ENCODE results near the gene BCDIN3D. TPM values are rescaled to one million over a fixed set of nuclear protein-coding genes. Genes with fewer than 3 reads are reported as not detected.

Gene BCDIN3D, protein sequence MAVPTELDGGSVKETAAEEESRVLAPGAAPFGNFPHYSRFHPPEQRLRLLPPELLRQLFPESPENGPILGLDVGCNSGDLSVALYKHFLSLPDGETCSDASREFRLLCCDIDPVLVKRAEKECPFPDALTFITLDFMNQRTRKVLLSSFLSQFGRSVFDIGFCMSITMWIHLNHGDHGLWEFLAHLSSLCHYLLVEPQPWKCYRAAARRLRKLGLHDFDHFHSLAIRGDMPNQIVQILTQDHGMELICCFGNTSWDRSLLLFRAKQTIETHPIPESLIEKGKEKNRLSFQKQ
- total RNA-seq (2014; rRNA removed) (4.5 and 5.4 TPM in 2 replicates), Bru-seq, nascent RNA (percentile 72 among the genes with signal in this experiment), BruChase-seq, experiment 1, labeled RNA remaining after a 6-hour chase (percentile 69 among the genes with signal in this experiment), BruChase-seq, experiment 2, labeled RNA remaining after a 2-hour chase (percentile 87 among the genes with signal in this experiment)
- long read RNA-seq, transcript BCDIN3D-201 (2 exons, 3,253 nt), result major isoform, 17 of 31 reads
- long read RNA-seq, partial matches to known transcripts, result 0 of 31 reads
- long read RNA-seq, other reads (novel, unspliced or antisense), result 14 of 31 reads

- TF ChIP-seq, protein P1, sequence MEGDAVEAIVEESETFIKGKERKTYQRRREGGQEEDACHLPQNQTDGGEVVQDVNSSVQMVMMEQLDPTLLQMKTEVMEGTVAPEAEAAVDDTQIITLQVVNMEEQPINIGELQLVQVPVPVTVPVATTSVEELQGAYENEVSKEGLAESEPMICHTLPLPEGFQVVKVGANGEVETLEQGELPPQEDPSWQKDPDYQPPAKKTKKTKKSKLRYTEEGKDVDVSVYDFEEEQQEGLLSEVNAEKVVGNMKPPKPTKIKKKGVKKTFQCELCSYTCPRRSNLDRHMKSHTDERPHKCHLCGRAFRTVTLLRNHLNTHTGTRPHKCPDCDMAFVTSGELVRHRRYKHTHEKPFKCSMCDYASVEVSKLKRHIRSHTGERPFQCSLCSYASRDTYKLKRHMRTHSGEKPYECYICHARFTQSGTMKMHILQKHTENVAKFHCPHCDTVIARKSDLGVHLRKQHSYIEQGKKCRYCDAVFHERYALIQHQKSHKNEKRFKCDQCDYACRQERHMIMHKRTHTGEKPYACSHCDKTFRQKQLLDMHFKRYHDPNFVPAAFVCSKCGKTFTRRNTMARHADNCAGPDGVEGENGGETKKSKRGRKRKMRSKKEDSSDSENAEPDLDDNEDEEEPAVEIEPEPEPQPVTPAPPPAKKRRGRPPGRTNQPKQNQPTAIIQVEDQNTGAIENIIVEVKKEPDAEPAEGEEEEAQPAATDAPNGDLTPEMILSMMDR (conservative IDR thresholded peaks at IDR 0.05; ENCODE audit: low read depth, low read length), result no peak
- TF ChIP-seq EZH2 (IDR thresholded peaks at IDR 0.05; ENCODE audit: low read length, unreplicated experiment) (no peak), EZH2phosphoT487 (IDR thresholded peaks at IDR 0.05; ENCODE audit: borderline replicate concordance, low read length) (no peak)
- ChIA-PET CTCF (no interaction called here), POLR2A (ENCODE audit: unreplicated experiment) (interaction anchor here (0.5 to 0.6 kb wide), 5 partner anchors 12 to 178 kb away, joined by 3 to 4 read pairs (median 3); partner anchors contain the start of gene NCKAP5L)
- Histone ChIP-seq H3K4me3 (ENCODE audit: low read length) (peak within 1 kb of the TSS; percentile 92), H3K4me1 (ENCODE audit: insufficient read depth, low read length) (peaks cover 17% of the 10 kb centered on the region), H3K9me3 (ENCODE audit: low read length) (no peaks in the 10 kb centered on the region), H4K20me1 (ENCODE audit: low read length) (no peaks in the 10 kb centered on the region), H3K4me2 (ENCODE audit: low read length) (peak within 1 kb of the TSS; percentile 97), H3K27me3 (ENCODE audit: low read length) (no peaks in the 10 kb centered on the region), H3K36me3 (ENCODE audit: low read depth, low read length) (no peaks in the 10 kb centered on the region), H2AFZ (ENCODE audit: low read length) (peak within 1 kb of the TSS; percentile 88), H3K9ac (ENCODE audit: low read length) (peak within 1 kb of the TSS; percentile 89), H3K79me2 (ENCODE audit: low read length) (peaks cover 22% of the 10 kb centered on the region), H3K27ac (ENCODE audit: low read length) (peak within 1 kb of the TSS; percentile 76), H3K9me2 (replicated peaks; ENCODE audit: low read length) (no peaks in the 10 kb centered on the region), H3F3A (ENCODE audit: low read length, unreplicated experiment) (no peaks in the 10 kb centered on the region)
- DNase-seq (peak; percentile 93), ATAC-seq (peak; percentile 95)
- BruUV-seq (replicated peaks), result TSS peak; percentile 90
- intact Hi-C loops (cut with micrococcal nuclease), result loop anchor here (2.0 kb wide), 1 partner anchor 14 kb away; the partner anchor contains the start of gene NCKAP5L
Observed at GRCh38 chr12:49842519-49843352, at the start of gene BCDIN3D. Gene BCDIN3D, minus strand, starts transcription at chr12:49843106. Its CDS starts 19 bp downstream, at chr12:49843087.

DNA sequence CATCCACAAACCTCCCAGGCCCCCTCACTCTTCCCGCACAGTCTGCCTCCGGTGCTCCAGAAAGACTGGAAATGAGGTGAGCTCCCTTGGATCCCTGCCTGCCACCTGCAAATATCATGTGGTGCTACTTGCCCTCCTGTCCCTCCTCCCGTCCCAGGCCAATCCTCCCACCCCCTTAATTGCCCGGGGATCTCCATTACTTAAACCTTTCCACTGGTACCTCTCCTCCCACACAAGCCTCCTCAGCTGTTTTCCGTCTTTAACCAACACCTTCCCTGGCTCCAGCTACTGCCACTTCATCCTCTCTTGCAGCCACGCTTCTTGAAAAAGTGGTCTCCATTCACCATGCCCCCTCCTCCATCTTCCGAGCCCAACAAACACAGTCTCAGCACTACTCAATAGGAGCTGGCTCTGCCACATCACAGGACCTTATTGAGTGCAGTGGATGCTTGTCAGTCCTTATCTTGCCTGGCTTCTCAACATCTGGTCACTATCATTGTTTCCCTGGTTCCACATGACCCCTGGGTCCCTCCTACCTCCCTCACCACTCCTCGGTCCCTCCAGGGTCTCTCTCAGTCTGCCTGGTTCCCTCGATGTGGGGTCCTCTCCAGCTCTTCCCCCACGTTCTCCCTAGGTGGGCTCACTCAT, 49.3 kb upstream of the BCDIN3D start:
- Histone ChIP-seq H3K27ac (ENCODE audit: low read length) (no peak overlapping the region), H3K4me1 (ENCODE audit: insufficient read depth, low read length) (peaks cover 30% of the 10 kb centered on the region), H4K20me1 (ENCODE audit: low read length) (no peaks in the 10 kb centered on the region), H3K36me3 (ENCODE audit: low read depth, low read length) (no peaks in the 10 kb centered on the region), H3K27me3 (ENCODE audit: low read length) (no peaks in the 10 kb centered on the region), H3K9me2 (replicated peaks; ENCODE audit: low read length) (no peaks in the 10 kb centered on the region), H3K9ac (ENCODE audit: low read length) (no peak overlapping the region), H3K9me3 (ENCODE audit: low read length) (no peaks in the 10 kb centered on the region), H3K4me3 (ENCODE audit: low read length) (no peak overlapping the region), H3K4me2 (ENCODE audit: low read length) (no peak overlapping the region), H3F3A (ENCODE audit: low read length, unreplicated experiment) (no peaks in the 10 kb centered on the region), H2AFZ (ENCODE audit: low read length) (no peak overlapping the region), H3K79me2 (ENCODE audit: low read length) (no peaks in the 10 kb centered on the region)
- ATAC-seq, result no peak
- no peak for TF ChIP-seq EZH2phosphoT487 (IDR thresholded peaks at IDR 0.05; ENCODE audit: borderline replicate concordance, low read length)
- TF ChIP-seq, protein P1 (conservative IDR thresholded peaks at IDR 0.05; ENCODE audit: low read depth, low read length), result no peak
- TF ChIP-seq EZH2 (IDR thresholded peaks at IDR 0.05; ENCODE audit: low read length, unreplicated experiment), result no peak
- DNase-seq, result no peak
- ChIA-PET CTCF (interaction anchor here (0.6 kb wide), 1 partner anchor 8 kb away, joined by 3 read pairs; no protein-coding TSS in a partner anchor), POLR2A (ENCODE audit: unreplicated experiment) (no interaction called here)
- intact Hi-C loops (cut with micrococcal nuclease), result no loop called here
- no TSS peak for BruUV-seq (replicated peaks)
